ENCODE results near the gene TMEM35A. TPM values are rescaled to one million over a fixed set of nuclear protein-coding genes. Genes with fewer than 3 reads are reported as not detected.

Gene TMEM35A
- total RNA-seq, 1 donor from 2014 or later = 11.5 TPM

Other genes with a start within 250 kb of the TMEM35A start
- gene NOX1, start 204.5 kb upstream of the TMEM35A start, total RNA-seq = 0.78 TPM
- gene XKRX, start 150.0 kb upstream of the TMEM35A start, total RNA-seq = 0.96 TPM
- not detected for gene ARL13A, start 109.2 kb upstream of the TMEM35A start, total RNA-seq
- 26.7 TPM for gene TRMT2B, start 26.8 kb upstream of the TMEM35A start, total RNA-seq
- gene CENPI, start 19.3 kb downstream of the TMEM35A start, total RNA-seq = 2.3 TPM
- 2.1 TPM for gene DRP2, start 140.9 kb downstream of the TMEM35A start, total RNA-seq
- 0.18 TPM for gene TAF7L, start 212.5 kb downstream of the TMEM35A start, total RNA-seq